ENCODE measurements around the gene MCTP1.

DNA sequence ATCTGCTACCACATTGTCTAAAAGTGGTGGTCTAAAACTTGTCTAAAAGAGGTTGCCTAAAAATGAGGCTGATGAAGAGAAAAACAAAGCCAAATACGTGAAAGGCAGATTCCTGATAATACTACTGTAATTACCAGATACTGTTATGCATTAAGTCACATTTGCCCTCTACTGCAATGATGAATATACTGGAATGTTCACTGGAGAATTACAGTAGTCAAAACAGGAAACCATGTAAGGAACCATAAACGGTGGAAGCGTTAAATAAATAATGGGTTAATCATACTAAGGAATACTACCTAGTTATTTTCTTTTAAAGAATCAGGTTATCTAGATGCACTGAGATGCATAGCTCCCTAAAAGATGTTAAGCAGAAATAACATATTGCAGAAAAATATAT, 201.3 kb downstream of the MCTP1 start:
- TF ChIP-seq, protein P1, sequence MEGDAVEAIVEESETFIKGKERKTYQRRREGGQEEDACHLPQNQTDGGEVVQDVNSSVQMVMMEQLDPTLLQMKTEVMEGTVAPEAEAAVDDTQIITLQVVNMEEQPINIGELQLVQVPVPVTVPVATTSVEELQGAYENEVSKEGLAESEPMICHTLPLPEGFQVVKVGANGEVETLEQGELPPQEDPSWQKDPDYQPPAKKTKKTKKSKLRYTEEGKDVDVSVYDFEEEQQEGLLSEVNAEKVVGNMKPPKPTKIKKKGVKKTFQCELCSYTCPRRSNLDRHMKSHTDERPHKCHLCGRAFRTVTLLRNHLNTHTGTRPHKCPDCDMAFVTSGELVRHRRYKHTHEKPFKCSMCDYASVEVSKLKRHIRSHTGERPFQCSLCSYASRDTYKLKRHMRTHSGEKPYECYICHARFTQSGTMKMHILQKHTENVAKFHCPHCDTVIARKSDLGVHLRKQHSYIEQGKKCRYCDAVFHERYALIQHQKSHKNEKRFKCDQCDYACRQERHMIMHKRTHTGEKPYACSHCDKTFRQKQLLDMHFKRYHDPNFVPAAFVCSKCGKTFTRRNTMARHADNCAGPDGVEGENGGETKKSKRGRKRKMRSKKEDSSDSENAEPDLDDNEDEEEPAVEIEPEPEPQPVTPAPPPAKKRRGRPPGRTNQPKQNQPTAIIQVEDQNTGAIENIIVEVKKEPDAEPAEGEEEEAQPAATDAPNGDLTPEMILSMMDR (IDR thresholded peaks at IDR 0.05): no peak
- TF ChIP-seq POLR2A (IDR thresholded peaks at IDR 0.05; ENCODE audit: low read depth): no peak
- TF ChIP-seq EP300 (IDR thresholded peaks at IDR 0.05): no peak

Measured in esophagus muscularis mucosa (tissue), 4 donors.